ENCODE results near the gene SLC6A13.
"Not testable (repeated sequence)": the region's sequence is repeated elsewhere in the genome, so short reads cannot be mapped to it uniquely, and the experiment has no call there.

- not testable (repeated sequence) for TF ChIP-seq CTCF (IDR thresholded peaks at IDR 0.05; ENCODE audit: poor library complexity, severe bottlenecking); POLR2AphosphoS5 (IDR thresholded peaks at IDR 0.05); EZH2 (IDR thresholded peaks at IDR 0.05; ENCODE audit: borderline replicate concordance, insufficient read depth, low read length, poor library complexity, severe bottlenecking); SMC3 (conservative IDR thresholded peaks at IDR 0.05; ENCODE audit: poor library complexity); RAD21 (conservative IDR thresholded peaks at IDR 0.05)
These were observed 26.7 kb downstream of the SLC6A13 start for GRCh38 chr12:235967-236366.

Data from neural cell (in vitro differentiated cells).